NOMO-1 treated with DMSO at 0.1 percent for 48 hours (cell line): ENCODE results near the gene CFAP58.

Experiments
- DNase-seq: peaks from one replicate; lab custom pipeline; 2025; ENCODE audit not compliant: unreplicated experiment; lab: John Stamatoyannopoulos, UW

CFAP58 gene, protein sequence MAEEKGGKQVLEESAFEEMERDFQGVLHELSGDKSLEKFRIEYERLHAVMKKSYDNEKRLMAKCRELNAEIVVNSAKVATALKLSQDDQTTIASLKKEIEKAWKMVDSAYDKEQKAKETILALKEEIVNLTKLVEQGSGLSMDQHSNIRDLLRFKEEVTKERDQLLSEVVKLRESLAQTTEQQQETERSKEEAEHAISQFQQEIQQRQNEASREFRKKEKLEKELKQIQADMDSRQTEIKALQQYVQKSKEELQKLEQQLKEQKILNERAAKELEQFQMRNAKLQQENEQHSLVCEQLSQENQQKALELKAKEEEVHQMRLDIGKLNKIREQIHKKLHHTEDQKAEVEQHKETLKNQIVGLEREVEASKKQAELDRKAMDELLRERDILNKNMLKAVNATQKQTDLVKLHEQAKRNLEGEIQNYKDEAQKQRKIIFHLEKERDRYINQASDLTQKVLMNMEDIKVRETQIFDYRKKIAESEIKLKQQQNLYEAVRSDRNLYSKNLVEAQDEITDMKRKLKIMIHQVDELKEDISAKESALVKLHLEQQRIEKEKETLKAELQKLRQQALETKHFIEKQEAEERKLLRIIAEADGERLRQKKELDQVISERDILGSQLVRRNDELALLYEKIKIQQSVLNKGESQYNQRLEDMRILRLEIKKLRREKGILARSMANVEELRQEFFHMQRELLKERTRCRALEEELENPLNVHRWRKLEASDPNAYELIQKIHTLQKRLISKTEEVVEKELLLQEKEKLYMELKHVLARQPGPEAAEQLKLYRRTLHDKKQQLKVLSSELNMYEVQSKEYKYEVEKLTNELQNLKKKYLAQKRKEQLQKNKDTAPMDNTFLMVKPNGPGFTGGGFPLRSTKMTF

DNA sequence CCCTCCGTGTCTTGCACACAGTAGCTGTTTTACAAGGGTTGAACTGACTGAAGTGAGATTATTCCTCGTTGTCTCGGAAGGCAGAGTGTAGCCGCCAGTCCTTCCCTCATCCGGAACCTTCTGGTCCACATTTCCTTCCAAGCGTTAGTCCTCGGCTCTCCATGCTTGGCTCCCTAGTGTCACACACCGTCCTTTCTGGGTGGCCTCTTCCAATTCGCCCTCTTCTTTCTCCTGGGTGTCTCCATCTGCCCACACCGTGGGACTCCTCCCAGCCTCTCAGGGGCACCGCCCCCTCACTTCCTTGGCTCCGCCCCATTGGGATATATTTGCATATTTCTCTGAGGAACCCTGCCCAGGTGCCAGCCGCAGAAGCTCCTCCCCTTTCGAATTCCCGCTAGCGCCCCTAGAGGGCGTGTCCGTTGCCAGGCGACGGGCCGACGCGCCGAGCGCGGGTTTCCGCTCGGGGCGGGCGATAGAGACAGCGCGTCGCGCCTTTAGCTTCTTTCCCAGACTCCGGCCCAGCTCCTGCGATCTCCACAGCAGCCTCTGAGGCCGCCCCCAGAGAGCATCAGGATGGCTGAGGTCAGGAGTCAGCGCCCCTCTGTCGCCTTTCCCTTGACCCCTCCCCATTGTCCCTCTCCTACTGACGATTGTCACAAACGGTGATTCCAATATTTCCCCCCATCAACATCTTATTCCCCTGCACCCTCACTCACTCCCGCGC lies at the start of gene CFAP58:
CFAP58 (plus strand) TSS at position 509 of the 724 bp plus-strand sequence; CDS start at position 574, 65 bp downstream.
- peak; percentile 67 for DNase-seq

DNA sequence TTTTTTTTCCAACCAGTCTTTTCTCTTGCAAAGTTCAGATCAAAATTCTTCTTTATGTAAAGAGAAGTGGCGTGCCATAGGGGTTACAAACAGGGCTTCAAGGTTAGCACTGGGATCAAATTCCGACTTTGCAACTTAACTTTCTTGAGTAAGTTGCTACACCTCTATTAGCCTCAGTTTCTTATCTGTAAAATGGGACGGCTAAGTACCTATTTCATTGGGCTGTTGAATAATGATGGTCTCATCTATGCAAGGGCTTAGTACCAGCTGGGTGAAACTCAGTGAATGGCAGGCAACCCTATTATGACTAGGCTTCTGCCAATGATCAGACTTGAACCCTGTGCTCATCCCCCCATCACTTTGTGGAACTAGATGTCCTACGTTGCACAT lies 49.3 kb upstream of the CFAP58 start:
- DNase-seq, result no peak

DNA sequence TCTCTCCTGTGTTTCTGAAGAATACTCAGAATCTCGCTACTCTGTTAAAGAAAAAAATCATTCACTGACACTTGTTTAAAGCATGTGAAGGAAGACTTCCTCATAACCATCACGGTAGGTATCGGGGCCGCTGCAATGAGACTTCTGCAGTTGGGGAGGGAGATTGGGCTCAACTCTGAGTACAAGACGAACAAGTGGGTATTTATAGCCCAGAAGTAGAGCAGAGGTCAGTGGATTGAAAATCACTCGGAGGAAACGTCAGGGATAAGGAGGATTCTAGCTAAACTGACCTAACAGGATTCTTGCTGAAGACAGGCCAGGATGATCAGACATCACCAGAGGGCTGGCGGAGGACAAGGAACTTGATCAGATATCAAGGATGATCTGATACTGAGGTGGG lies 48.7 kb upstream of the CFAP58 start:
- no peak for DNase-seq

DNA sequence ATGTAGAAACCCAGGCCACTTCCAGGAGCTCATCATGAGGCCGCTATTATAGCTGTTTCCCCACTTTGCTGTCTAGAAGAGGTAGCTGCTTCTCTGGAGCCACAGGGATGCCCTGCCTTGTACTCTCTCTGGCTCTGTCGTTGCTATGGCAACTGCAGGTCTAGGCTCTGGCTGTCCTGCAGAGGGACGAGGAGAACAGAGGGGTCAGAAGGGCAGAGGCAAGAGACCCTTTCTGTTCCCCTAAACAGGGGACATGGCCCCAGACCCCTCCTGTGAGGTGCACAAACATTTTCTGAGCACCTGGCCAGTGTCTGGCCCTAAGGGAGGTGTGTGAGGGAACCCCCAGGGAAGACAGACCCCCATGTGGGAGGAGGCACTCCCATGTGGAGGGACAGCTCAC lies 46.7 kb upstream of the CFAP58 start:
- DNase-seq, result no peak

DNA sequence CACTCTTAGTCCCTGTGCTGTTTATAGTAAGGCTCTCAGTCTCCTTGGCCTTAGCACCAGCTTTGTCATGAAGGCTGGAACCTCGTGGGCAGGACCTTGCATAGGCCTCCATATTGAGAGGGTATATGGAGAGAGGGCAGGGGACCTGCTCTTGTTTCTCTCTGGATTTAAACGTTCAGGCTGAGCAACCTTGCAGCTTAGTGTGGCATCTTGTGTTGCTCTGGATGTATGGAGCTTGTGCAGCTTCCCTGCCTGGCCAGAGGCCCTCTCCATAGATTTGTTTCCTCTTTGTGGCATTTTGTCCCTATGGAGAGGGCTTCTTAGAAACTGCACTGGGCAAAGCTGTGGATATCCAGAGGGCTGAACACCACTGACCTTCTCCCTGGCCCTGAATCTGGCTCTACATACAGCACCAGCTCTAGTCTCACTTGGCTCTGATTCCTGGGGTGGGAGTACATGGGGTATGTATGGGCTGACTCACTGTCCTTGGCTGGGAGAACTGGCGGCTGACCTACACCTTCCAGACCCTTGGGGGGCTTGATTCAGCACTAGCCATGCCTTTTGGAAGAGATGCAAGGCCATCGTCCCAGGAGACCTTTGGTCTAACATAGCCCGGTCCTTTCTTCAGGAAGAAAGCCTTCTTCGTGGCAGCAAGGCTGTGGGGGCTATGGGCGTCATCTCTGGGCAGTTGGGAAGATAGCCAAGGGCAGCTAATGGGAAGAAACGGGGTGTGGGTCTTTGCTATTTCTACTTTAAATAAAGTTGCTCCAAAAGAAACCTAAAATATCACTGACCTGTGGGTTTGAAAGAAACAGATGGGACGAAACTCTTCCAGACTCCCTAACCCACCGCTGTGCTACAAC lies 45.8 kb upstream of the CFAP58 start:
- no peak for DNase-seq

DNA sequence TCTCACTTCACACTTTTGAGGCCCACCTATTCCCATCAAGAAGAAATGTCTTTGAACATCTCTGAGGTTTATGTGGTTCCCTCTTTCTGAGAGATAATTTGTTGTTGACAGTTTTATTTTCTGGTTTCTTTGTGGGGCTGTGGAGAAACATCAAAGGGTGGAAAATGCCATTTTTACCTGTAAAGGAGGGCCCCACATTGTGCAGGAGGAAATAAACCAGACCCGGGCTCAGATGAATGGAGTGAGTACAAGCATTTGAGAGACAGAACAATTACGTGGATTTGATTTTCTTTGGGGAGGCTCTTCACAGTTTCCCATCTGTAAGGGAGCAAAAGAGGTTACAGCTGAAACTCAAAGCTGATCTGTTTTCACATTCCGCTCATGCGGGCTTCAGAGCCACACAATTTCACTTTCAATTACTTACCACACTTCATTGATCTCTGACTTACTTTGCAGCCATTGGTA lies 45.2 kb upstream of the CFAP58 start:
- DNase-seq, result no peak

DNA sequence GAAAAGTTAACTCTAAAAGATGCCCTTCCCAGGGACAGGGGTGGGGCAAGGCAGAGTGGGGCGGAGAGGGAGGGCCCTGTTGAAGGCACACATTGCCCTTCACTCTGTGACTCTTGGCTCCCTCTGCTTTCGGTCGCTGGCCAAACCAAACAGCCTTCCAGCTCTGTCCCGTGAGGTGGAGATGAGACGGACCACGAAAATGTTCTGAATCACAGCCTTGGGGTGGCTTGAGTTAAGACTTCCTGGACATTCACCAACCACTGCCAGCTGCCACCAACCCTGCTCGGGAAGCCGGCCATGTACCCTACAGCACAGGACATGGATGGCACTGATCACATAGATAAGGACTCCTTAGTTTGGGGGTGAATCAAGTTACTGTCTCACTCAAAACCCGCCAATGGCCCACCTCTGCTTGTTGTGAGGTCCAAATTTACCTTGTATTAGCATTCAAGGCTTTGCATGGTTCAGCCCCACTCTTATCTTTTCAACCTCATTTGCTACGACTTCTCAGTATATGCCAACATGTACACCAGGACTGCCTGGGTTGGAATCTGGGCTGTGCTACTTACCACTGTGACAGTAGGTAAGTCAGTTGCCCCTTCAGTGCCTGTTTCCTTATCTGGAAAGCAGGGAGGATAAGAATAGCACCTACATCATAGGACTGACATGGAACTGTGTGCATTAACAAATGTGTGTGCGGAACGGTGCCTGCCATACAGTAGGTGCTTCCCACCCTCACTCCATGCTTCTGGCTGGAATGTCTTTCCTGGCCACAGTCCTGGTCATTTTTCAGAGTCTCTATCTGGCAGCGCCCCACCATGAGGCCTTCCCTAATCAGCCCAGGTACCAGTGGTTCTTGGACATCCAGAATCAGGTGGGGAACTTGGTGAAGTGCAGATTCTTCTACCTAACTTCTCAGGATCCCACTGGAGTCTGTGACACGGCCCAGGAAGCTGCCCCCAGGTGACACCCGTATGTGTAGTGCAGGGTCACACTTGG lies 43.4 kb upstream of the CFAP58 start:
- DNase-seq, result no peak

DNA sequence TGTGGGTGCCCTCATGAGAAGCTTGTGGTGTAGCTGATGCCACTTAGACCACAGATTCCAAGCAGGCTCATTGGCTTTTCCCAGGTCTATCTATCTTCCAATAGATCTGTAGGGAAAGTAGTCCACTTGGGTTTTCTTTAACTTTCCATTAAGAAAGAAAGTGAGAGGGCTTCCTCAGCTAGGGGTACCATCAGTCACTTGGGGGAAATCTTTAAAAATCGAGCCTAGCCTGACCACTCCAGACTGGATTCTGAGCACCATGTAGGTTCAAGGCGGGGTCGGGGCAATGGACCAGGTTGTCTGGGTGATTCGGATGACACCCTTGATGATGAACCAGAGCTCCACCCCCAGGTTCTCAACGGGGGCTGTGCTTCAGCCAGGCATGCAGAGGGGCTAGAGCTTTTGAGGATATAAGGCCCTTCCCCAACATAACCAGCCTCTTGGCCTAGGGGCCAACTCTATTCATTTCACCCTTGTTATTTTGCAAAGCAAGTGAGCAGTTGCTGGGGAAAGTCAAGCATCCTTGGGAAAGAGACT lies 42.4 kb upstream of the CFAP58 start:
- no peak for DNase-seq

DNA sequence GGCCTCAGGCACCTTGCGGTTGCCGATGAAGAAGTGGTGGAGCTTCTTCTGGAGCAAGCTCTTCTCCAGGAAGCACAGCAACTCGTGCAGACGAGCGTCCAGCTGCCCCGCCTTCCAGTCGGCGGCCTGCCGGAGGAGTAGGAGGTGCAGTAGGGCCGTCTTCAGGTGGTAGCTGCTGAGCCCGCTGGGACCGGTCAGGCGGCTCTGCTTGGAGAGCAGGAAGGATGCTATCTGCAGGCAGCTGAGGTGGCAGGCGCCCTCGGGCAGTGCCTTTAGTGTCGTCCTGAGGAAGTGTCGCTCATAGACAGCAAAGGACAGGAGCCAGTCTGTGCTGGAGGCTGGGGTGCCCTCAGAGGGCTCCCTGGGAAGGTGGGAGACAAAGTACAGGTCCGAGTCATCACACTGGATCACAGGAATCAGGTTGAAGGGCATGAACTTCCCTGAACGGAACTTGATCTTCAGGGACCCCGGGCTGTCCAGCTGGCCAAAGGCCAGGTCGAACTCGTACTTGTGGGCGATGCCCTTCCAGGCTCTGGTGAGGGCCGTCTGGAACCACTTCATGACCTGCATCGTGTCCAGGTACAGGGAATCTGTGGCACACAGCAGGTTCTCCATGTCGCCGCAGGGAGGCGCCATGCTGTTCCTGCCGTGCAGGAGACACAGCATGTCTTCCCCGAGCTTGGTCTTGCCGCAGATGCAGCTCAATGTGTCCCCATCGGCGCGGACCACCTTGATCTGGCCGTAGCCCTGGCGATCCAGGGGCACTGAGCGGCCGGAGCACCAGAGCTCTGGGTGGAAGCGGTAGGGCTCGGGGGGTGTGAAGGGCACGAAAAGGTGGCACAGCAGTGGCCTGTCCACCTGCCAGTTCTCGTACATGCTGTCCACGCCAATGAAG lies 38.8 kb upstream of the CFAP58 start:
- DNase-seq, result no peak

DNA sequence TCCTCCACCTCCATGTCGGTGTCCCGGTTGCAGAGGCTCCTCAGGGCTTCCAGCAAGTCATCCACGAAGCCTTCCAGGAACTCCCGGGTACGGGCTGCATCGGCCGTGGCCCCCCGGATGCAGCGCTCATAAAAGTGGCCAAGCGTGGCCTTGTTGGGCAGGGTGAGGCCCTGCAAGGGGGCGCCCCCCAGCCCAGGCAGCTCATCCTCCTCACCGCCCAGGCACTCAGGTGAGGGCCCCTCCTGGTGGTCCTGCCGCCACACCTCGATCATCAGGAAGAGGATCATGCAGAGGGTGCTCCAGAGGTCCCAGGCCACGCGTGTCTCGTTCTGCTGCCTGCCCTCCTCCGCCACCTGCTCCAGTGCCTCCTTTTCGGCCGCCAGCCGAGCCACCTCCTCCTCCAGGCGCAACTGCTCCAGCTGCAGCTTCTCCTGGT lies 38.1 kb upstream of the CFAP58 start:
- DNase-seq, result no peak

DNA sequence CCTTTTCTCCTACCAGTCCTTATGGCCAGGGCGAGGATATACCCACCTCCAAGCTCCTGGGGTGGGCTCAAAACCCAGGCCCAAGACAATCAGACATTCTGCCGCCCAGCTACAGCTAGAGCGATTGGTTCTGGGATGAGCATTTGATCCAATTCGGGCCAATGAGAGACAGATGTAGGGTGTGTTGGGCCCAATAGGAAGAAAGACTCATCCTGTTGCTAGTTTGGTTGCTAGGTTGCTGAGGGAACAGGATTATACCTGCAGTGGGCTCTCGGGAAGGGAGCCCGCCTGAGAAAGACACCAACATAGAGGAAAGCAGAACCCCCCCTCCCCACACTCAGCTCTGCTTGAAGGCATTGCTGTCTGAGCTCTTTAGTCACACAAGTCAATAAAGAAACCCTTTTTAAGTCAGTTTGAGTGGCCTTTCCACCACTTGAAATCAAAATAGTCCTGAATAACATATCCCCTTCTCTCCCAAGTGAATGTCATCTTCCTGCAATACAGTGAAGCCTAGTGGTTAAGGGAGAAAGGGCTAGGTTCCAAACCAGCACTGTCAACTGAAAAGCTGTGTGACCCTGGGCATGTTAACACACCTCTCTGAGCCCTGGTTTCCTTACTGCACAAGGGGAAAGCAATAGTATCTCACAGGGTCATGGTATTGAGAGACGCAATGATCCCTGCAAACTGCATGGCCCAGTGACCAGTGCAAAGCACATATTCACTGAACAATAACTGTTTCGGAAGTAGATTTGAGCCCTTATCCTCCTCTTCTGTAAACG lies 37.1 kb upstream of the CFAP58 start:
- no peak for DNase-seq

DNA sequence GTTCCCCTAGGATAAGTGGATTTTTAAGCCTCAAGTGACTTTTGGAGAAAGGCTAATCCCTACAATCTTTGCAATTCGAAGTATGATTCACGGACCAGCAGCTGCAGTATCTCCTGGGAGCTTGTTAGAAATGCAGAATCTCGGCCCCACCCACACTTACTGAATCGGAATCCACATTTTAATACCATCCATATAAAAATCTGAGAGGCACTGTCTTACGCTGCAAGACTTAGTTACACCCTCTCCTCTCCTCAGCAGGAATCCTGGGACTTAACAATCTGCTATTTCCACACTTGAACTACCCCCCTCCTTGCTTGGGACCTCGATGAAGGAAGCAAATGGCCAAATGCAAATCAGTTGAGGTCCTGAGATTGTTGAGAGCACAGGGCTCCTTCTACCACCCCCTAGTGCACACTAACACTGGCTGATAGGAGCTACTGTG lies 36.3 kb upstream of the CFAP58 start:
- DNase-seq, result no peak

DNA sequence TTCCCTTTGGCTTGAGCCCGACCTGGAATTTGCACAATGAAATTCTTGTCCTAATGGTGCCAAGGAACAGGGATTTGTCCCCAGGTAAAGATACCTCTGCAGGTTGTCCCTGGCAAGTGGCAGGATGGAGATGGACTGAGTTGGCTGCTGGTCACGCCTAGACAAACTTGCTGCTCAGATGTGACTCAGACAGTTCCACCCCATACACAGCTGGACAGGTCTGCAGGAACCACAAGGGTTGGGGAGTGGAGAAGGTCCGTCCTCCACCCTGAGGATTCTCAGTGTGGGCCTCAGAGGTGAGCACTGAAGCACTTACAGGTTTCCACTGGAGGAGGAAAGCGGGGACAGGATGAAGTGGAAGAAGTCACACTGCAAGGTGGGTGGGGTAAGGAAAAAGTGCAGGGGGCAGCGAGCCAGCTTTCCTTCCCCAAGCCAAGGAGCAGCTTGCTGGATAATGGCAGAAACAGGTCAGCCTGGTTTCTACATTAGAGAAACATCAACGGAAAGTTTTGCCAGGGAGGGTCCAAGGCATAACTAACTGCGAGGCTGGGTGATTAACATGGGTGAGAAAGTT lies 35.8 kb upstream of the CFAP58 start:
- DNase-seq, result no peak

DNA sequence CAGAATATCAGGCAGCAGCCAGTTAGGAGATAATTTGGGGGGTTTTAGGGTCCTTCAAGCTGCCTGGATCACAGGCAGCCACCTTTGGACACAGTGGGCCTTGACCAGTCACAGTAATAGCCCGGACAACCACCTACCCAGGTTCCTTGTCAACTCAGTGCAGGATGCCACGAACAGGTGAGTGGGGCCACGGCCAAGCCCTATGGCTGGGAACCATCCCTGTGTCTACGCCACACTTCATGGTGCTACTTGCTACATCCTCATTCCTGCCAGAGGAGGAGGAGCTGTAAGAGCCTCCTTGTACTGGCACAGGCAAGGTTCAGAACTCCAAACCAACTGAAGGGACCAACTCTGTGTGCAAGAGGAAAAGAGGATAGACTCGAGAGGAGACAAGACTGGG lies 35.3 kb upstream of the CFAP58 start:
- no peak for DNase-seq

DNA sequence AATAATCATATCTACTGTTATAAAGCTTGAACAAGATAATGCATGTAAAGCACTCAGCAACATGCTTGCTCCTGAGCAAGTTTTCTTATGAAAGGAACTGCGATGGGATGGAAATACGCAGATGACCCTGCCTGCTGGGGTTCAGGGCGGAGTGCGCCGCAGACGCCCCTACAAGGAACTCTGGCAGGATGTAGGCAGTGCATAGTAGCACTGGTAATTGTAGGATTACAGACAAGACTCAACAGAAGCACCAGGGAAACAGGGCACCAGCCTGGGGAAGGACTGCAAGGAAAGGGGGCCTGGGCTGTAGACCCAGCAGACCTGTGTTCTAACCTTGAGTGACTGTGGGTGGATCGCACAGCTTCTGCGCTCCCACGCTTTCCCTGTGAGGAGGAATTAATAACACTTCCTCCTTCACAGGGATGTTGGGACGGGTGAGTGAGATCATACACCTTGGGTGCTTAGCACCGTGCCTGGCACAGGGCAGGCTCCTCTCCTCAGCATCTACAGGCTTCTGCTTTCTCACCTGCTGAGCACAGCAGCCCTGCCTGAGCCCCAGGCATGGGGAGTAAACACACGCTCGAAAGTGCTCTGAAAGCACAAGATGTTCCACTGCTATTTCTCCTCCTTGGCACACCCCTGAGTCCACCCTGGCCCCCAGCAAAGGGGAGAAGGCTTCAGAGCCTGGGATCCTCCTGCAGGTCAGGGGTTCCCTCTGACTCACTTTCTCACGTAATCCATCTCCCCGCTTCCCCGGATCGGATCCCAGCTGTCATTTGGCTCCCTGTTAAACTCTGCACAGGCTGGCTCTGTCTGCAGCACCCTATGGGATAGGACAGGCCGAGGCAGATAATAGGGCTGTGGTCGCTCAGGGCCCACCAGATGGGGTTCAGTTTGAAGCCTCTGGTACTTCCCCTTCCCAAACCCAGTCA lies 34.6 kb upstream of the CFAP58 start:
- no peak for DNase-seq

DNA sequence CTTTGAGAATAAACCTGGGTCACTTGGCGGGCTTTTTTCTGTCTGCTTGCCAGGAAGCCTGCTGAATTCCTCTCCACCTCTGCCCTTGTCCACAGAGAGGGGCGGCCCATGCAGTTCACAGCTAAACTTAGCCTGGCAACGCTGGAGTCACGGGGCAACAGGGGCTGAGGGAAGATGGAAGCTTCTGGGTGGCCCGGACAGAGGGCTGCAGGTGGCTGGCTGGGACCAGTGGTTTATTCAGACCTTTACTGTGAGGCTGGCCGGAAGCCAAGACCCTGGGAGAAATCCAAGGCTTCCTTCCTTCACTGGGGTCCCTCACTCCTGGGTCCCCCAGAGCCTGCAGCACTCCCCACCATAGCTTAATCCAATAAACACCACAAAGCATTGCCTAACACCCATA lies 32.4 kb upstream of the CFAP58 start:
- no peak for DNase-seq
